Gastrocnemius medialis (tissue), 4 donors: Measurements from ENCODE around the gene RNASE13.

ENCODE experiments used
- CTCF ChIP-seq, 5 experiments: fragments of 450-650 bp in 3 of 5; fragments of 200-600 bp in 2 of 5; sonication (generic) in 2 of 5; IDR thresholded peaks in 4 of 5; conservative IDR thresholded peaks in 1 of 5; 1 replicate in 4 of 5; 2 replicates in 1 of 5; pipeline ENCODE4 v1.5.1; 2016 to 2019; ENCODE audit warnings: antibody characterized with exemption in 5 of 5, mild to moderate bottlenecking in 3 of 5, moderate library complexity in 3 of 5
- POLR2A ChIP-seq, 2 donors: fragments of 450-650 bp; IDR thresholded peaks; one replicate each; pipeline ENCODE4 v1.6.1; 2017; ENCODE audit warnings: antibody characterized with exemption in 2 of 2, mild to moderate bottlenecking in 2 of 2, moderate library complexity in 2 of 2

DNA sequence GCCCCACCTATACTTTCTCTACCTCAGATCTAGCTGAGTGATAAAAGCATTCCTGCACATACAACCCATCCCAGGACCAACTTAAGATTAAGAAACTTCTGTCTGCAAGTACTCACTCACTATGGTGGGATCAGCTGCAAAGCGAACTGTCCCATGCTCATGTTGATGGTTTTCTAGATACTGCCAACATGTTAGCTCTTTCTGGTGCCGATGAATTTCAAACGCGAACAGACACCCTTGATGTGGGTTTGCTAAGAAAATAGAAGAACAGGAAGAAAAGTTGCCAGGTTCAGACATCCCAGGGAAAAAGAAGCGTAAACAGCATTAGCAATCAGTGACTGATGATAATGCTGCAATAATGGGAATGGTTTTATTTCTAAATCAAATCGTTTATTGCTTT is 37.0 kb downstream of the RNASE13 start:
- TF ChIP-seq CTCF (IDR thresholded peaks at IDR 0.05 in 4 of 5, conservative IDR thresholded peaks at IDR 0.05 in 1 of 5) (no peak), POLR2A (IDR thresholded peaks at IDR 0.05) (no peak)
